NCI-H82 treated with DMSO at 0.1 percent for 48 hours (cell line): ENCODE measurements around the gene LIMS1.

Experiments
- DNase-seq: peaks from one replicate; lab custom pipeline; 2025; ENCODE audit not compliant: unreplicated experiment; lab: John Stamatoyannopoulos, UW

Gene LIMS1

DNA sequence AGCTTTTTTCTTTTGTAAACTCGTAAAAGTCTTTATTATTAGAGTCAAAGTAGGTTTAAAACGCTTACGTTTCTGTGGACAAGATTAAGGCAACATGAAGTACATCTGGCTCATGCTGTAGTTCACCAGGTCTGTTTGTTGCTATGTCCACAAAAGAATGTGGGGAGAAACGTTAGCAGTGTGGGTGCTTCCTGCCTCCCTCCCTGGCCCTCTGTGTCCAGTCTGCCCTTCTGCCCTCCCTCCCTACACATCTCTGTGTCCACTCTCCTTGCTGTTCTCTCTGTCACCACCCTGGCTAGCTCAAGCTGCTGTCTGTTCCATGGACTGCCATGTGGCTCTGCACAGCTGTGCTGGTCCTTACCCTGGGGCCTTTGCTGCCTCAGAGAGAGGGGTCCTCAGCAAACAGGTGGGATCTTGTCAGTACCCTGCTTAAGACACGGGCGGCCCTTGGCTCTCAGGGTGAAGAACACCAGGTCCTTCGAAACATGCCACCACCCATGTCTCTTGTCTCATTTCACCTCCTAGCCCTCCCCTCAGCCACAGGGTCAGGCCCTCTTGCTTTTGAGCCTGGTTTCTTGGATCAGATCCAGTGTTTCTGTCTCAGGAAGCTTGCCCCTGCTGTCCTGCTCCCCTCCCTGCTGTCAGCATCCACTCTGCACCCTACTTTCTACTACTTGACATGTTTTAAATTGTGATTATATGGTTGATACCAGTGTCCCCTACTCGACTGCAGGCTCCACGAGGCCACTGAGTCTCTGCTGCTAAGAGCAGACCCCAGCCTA lies 79.2 kb downstream of the LIMS1 start:
- DNase-seq: no peak

DNA sequence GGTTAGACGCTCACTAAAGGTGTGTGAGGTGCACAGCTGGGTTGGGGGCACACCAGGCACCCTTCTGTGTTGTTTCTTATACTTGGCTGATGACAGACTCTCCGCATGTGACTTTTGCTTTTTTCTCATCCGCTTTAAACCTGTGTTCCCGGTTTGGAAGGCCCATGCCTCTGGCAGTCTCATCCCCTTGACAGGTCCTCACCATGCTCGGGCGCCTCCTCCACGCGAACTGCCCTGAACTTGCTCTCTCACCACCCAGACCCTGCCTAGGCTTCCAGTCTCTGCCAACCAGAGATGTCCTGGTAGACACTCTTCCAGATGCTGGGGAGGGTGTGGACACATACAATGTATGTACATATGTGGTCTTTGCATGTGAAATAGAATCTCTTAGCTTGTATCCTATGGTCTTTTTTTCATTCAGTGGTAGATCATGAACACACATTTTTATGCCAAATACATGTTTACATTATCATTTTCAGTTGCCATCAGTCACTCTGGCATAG lies 79.8 kb downstream of the LIMS1 start:
- no peak for DNase-seq

DNA sequence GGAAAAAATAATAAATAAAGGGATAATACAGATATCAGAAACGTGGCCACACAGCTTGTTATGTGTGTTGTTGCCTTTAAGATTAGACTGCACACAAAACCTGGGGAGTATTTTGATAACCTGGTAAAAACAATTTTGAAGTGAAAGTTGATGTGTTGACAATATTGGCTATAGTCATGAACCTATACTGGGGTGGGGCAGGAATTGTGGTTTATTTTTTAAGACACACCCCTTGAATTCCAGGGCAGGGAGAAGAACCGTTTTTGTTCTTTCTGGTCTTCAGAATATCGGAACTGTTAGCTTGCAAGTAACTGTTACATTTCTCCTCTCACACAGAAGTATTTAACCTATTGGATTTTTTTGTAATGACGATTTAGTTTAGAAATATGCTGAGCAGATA lies 80.4 kb downstream of the LIMS1 start:
- no peak for DNase-seq

DNA sequence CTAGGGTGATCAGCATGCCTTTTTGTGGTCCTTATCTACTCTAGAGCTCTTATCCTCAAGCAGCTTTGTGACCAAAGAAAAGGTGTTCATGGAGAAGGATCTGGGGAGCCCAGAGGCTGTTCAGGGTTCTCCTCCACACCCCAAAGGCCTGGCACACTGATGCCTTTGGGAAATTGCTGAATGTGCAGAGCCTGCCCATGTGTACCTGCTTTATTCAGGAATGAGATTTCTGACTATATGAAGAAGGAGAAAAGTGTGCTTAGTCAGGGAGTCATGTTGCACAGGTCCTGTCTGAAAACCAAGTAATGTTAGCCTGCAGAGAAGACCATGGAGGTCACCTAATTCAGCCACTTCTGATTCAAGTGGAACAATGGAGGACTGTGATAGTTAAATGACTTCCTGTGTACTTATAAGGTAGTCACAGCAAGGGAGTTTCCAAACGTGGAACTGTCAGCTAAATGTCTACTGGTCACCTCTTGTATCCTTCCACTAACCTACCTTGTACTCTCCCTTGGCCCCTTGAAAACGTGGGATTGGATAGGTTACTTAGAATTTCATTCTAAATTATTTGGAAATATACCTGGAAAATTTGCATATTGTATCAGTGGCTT lies 81.3 kb downstream of the LIMS1 start:
- DNase-seq: no peak

DNA sequence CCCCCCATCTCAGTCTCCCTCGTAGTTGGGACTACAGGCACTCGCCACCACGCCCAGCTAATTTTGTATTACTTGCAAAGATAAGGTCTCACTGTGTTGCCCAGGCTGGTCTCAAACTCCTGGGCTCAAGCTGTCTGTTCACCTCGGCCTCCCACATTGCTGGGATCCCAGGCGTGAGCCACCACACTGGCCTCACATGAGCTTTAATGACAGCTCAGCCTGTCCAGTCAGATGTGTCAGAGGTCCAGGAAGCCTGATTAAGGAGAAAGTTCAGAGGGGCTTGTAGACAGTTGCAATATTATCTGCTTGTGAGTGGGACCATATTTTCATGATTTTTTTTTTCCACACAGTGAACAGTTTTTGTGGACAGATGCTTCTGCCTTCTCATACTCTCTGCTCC lies 82.0 kb downstream of the LIMS1 start:
- no peak for DNase-seq

DNA sequence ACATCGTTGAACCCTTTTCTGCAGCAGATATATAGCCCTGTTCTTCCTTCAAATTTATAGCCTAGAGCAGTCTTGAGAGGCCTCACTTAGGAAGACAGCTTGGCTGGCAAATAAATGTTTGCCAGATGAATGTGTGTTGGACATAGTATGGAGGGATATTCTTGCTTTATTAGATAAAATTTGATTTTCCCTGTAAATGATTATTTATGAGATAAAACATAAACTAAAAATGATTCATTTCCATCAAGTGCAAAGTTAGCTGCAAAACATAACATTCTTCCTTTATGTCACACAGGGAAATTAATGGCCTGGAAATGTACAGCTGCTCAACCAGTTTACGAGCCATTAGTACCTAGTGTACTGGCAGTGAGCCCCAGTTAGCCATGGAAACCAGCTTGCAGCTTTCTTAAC lies 82.5 kb downstream of the LIMS1 start:
- no peak for DNase-seq

DNA sequence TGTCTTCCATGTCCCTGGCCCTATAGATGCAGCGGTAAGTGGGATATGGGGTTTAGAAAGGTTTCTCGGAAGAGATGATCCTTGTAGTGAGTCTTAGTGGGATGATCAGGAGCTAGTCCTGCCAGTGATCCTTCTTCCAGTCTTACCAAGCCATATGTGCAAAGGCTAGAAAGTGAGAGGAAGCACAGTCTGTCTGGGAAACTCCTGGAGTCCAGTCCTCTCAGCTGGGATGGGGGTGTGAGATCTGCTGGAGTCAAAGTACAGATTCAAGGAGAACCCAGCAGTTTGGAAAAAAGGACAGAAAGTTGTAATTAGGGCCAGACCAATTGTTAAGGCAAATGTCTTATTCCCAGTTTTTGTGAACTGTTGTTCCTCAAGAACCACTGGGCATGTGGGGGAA lies 83.3 kb downstream of the LIMS1 start:
- no peak for DNase-seq

DNA sequence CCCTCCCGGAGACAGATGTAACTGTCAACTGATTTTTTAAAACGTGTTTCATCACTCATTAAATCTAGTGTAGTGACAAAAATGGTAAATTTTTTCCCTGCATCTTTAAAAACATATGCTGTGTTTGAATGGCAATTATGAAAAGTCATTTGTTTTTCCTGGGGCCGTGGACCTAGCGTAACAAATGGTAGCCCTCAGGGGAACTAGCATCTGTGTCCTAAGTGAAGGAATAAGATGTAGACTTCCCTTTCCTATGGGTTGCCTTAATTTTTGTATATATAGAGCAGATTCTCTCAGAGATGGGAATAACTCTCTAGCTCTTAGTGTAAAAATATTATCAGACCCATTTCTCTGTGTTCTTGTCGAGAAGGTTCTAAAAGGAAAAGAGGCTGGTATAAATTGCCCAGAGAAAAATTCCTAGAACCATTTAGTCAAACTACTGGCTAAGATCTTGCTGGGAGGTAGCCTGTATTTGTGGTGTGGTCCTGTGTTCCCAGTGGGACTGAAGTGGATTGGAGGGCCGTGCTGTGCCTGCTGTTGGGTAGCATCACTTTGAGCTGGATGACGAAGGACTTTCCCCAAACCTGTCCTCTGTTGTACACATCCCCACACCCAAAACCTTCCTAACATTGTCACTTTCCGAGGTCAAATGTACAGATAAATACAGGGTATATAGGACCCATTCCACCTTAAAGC lies 85.8 kb downstream of the LIMS1 start:
- no peak for DNase-seq

DNA sequence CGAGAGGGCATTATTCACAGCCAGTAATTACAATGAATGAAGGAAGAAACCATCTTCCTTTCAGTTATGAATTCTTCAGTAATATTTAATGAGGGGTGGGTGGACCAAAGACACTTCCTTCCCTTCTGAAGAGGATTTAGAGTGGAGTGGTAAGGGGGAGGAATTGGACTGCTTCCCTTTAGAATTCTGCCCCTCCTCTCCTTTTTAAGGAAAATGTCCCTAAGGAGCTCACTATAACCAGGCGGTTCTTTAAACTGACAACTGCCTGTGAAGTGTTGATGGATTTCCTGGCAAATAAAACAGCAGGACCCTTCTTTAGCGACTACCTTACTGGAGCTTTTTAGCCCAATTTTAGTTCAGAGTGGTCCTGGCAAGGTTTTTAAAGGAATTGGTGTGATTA lies 86.4 kb downstream of the LIMS1 start:
- DNase-seq: no peak

DNA sequence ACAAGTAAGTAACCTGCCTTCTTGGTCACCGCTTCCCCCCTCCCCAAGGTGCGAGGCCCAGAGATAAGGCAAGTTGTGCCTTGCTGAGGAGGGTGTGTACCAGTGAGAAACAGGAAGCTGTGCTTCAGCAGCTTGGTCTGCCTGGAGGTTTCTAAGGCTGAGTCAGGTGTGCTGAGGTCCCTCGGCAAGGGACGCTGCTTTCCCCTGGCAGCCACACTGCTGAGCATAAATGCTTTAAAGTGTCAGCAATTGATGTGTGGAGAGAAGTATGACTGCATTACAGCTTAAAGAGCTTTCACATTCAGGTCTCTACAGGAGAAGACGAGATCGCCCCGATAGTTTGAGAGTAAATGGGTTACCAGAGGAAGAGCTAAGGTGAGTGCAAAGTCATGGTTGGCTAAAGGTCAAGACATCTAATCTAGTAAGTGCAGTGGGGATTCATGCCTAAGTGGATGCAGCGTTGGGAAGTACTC lies 86.9 kb downstream of the LIMS1 start:
- DNase-seq: peak; percentile 28

DNA sequence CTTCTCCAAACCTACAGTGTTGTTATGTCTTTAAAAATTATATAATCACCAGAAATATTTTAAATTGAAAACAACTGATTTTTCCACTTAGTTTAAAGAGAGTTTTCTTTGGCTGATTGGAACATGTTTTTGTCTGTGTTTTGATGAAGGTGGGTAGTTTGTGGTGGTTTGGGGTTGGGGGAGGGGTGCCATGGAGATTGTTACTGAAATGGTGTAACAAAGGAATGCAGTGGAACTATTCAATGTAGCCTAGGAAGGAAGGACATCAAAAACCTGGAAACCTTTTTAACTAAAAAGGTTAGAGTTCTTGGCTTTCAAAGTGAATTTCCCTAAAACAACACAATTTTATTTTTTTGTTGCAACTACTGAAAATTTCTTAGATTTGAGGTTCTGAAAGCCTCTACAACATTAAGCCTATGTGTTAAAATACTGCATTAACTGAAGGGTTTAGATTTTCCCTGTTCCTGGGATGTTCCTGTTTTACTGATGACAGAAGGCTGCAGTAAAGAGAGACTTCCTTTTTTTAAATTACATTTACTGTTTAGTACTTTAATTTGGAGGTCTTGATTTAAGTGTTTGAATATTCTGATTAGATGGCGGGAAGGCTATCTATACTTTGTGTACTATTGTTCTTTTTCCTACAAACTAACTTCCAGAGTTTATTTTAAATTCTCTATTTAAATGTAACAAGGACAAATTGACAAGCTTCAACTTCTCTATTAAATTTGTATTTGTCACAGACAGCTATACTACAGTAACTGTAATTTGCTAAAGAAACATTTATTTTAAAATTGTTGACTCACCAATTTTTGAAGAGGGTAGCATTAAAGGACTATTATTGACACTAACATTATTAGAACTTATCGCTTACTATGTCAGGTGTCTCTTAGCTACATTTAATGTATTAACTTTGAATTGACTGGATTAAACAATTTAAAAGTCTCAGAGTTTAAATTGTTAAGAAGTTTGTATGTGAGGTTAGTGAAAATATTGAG lies 87.7 kb downstream of the LIMS1 start:
- no peak for DNase-seq

DNA sequence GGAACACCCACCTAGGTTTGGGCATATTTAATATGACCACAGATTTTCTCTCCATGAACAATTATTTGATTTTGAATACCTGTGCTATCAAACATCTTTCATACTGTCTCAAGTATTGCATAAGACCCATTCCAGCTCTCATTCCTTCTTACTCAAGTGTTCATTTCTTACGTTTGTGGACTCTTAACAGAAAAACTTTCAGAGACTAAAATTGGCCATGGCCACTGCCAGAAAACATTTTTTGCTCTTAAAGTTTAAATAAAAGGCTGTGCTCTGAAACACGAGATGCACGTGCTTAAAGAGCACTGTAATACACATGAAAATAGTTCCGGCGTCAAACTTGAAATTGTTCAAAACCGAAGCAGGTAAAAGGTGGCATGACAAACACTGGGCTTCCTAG lies 89.3 kb downstream of the LIMS1 start:
- no peak for DNase-seq

DNA sequence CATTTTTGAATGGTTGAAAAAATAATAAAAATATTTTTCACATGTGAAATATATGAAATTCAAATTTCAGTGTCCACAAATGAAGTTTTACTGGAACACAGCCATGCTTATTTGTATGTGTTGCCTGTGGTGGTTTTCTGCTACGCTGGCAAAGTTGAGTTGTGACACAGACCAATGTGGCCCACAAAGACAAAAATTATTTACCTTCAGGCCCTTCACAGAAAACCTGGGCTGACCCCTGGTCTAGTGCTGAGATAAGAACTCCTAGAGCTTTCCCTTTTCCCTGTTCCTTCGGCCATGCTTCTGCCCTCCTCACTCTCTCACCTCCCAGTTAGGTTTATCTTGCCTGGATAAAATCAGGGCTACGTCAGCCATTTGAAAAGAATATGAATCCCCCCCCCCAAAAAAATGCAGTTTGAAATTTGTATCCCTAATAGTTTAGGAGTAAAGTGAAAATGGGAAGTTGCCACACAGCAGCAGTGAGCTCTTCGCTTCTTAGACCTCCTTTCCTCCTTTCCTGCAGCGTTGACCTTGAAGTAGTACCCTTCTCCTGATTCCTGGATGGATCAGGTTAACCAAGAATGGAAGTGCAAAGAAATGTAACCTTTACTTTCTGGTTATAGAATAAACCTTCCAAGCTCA lies 91.0 kb downstream of the LIMS1 start:
- no peak for DNase-seq

DNA sequence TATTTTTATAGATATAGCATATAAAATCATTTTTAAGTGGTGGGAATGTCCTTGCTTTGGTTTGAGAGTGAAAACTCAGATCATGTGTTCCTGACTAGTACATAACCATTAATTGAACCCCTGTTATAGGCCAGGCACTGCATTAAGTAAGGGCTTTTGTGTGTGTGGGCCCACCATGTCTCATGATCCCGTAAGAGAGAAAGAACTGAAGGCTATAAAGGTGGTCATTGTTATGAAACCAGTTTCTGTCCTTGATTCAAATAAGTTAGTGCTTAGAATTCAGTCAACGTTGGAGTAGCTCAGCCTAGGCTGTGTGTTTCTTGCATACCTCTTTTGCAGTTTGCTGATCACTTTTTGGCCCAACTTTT lies 91.5 kb downstream of the LIMS1 start:
- no peak for DNase-seq

DNA sequence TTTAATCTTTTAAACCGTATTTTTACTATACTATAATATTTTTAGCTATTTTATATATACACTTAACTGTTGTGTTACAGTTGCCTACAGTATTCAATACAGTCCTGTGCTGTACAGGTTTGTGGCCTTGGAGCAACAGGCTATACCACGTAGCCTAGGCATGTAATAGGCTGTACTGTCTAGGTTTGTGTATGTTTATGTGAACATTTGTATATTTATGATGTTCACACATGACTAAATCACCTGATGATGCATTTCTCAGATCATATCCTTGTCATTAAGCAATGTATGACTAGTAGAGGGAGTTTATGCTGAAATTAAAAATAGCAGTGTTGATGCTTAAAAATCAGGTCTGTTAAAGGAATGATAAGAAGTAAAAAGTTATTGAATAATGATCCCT lies 92.7 kb downstream of the LIMS1 start:
- no peak for DNase-seq

DNA sequence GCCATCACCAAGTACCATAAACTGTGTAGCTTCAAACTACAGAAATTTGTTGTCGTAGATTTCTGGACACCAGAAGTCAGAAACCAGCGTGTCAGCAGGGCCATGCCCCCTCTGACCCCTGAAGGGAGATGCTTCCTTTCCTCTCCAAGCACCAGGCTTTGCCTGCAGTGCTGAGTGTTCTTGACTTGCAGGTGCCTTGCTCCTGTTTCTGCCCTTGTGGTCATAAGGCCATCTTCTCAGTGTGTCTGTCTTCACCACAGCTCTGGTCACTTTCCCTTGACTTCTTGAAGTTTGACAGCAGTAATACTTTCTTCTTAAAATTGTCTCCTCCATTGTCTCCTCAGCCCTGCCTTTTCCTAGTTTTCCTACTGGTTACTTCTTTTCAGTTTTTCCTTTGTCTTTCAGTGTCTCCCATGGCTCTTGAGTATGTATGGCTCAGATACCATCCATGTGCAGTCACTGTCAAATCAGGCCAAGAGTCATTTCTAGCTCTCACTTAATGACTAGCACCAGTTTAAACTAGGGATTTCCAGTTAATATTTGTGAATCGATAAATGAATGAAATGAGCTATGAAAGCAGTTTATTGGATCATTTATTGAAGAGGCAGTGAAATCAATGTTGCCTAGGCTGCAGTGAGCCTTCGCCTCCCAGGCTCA lies 93.8 kb downstream of the LIMS1 start:
- no peak for DNase-seq

DNA sequence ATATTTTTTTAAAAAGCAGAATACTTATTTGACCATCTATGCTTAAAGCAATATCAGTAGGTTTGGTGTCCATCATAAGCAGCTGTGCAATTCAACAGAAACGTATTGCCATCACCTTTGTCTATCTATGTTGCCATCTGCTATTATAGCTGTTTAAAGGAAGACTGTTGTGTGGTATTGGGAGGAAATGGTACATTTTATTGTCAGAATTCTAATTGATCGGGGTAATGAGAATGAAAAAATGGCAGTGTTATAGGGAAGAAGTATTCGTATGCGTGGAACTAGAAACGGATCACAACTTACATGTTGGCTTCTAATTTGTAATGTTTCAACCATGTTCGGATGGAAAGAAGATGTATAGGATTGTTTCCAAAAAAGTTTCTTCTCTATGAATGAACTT lies 94.7 kb downstream of the LIMS1 start:
- no peak for DNase-seq

DNA sequence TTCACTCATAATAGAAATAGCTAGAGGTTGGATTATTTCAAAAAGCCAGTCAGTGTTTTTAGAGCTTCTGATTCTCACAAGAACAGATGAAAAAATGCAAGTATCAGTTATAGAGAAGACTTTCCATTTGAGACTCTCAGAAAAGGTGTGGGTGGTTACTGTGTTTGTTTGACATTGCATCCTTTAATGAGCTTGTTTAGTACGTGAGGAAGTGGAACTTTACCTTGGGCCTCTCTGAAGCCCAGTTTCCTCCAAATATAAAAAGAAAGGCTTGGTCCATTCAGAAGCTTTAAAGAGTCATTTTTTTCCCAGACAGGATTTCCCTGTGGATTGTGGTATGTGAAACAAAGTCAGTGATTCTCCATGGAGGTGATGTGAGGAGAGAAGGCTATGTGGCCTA lies 95.1 kb downstream of the LIMS1 start:
- DNase-seq: no peak

DNA sequence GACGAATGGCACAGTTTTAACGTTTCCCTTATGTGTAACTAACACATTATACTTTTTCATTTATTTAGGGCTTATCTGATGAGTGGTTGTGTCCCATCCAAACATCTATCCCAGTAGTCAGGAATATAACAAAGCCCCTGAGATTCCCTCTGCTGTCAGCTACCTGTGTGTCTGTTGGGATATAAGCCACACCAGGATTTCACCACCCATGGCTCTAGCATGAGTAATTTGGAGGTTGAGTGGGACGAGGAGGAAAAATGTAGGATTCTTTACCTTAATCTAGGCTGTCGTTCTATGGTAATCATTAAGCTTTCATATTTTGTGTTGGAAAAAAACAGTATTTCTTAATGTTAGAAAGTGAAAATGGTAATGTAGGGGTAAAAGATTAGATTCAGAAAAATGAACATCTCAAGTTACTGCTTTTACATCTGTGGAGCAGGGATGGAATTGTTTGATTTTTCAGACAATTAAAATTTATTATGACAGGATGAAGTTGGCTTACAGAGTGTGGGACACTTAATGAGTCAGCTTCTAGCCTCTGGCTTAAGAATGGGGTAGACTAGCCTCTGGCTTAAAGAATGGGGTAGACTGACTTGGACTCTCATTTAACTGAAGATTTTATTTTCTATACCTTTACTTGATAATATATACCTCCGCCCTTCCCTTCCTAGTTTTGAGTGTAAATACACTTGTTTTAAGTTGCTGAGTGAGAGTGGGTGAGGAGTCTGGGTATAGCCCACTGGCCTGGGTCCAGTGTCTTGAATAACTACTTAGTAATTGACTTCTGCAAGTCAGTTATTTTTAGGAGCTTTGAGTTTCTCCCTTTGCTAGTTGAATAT lies 96.5 kb downstream of the LIMS1 start:
- no peak for DNase-seq
